NCI-H2029 (cell line): ENCODE data around the gene SPATA31A6.
"Not testable (repeated sequence)": the region's sequence is repeated elsewhere in the genome, so short reads cannot be mapped to it uniquely, and the experiment has no call there.

Experiments used
- DNase-seq: peaks from one replicate; lab custom pipeline; 2025; lab: John Stamatoyannopoulos, UW

Gene SPATA31A6

GRCh38 chr9:42183359-42183758, at the start of gene SPATA31A6:
Gene SPATA31A6, plus strand, starts transcription at chr9:42183659. Its CDS starts 29 bp downstream, at chr9:42183688.
- DNase-seq, result not testable (repeated sequence)

- not testable (repeated sequence) for DNase-seq
These were observed 23.2 kb upstream of the SPATA31A6 start for GRCh38 chr9:42160299-42160698.

GRCh38 chr9:42219861-42220260, 36.4 kb downstream of the SPATA31A6 start:
- DNase-seq, result not testable (repeated sequence)

- DNase-seq, result not testable (repeated sequence)
These were observed 39.8 kb downstream of the SPATA31A6 start for GRCh38 chr9:42223230-42223629.

DNA sequence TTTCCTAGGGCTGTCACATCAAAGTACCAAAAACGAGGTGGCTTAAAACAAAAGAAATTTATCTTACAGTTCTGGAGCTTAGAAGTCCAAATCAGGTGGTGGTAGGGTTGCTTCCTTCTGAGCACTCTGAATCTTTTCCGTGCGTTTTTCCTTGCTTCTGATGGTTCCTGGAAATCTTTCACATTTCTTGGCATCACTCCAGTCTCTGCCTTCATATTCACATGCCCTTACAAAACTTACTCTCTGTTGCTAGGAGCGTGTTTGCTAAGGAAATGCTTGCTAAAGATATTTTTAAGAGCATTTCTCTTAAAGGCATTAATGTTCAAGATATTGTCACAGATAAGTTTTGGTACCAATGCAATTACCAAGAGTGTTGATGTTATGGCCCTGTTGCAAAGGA, 49.6 kb downstream of the SPATA31A6 start:
- not testable (repeated sequence) for DNase-seq

- DNase-seq, result not testable (repeated sequence)
These were observed 51.2 kb downstream of the SPATA31A6 start for GRCh38 chr9:42234610-42235009.

- DNase-seq, result not testable (repeated sequence)
These were observed 52.0 kb downstream of the SPATA31A6 start for GRCh38 chr9:42235352-42235991.

- not testable (repeated sequence) for DNase-seq
These were observed 52.6 kb downstream of the SPATA31A6 start for GRCh38 chr9:42236097-42236496.

GRCh38 chr9:42237381-42237780, 53.9 kb downstream of the SPATA31A6 start:
- DNase-seq, result not testable (repeated sequence)

- DNase-seq, result not testable (repeated sequence)
These were observed 55.4 kb downstream of the SPATA31A6 start for GRCh38 chr9:42238862-42239261.
